RWPE1 (cell line): ENCODE measurements around the gene ARHGEF28.

Source experiments
- CTCF ChIA-PET: fragments of 350-600 bp; sonication (Branson Sonifier 250); formaldehyde crosslinking; extraction: SDS; loops from one replicate; lab custom pipeline; 2021; lab: Yijun Ruan, JAX
- POLR2A ChIA-PET: fragments of 400-600 bp; formaldehyde crosslinking; extraction: SDS; loops from one replicate; lab custom pipeline; 2020; ENCODE audit warnings: antibody characterized with exemption; ENCODE audit not compliant: low non-redundant PET; lab: Yijun Ruan, JAX
- DNase-seq: peaks from one replicate; pipeline ENCODE4 v3.0.0; 2012; ENCODE audit warnings: low spot score
- H3K27ac ChIP-seq: fragments of 450-650 bp; 2 replicates; pipeline ENCODE4 v1.5.1; 2017
- CTCF ChIP-seq: fragments of 450-650 bp; conservative IDR thresholded peaks from 2 replicates; pipeline ENCODE4 v1.5.1; 2017; ENCODE audit warnings: low read depth, mild to moderate bottlenecking

The ARHGEF28 gene

DNA sequence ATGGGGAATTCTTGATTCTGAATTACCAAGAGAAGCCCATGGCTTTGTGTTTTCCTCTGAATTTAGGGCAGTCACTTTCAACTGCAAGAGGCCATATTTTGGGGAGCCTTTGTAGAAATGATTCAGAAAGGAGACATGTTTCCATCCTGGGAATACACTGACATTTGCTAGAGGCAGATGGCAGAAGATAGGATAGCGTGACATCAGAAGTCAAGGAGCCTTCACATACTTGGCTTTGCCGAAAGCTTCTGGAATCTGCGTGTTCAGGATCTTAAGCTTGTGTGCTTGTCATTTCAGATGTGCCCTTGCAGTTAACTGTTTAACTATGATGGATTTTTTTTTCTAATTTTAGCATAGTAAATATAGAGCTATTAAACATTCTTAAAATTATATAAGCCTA, 296.2 kb downstream of the ARHGEF28 start:
- no peak for DNase-seq
- TF ChIP-seq CTCF = no peak
- no peak overlapping the region for H3K27ac ChIP-seq
- ChIA-PET CTCF (interaction anchor here (0.6 kb wide), 1 partner anchor 931 kb away, joined by 3 read pairs; no protein-coding TSS in a partner anchor), POLR2A (no interaction called here)

DNA sequence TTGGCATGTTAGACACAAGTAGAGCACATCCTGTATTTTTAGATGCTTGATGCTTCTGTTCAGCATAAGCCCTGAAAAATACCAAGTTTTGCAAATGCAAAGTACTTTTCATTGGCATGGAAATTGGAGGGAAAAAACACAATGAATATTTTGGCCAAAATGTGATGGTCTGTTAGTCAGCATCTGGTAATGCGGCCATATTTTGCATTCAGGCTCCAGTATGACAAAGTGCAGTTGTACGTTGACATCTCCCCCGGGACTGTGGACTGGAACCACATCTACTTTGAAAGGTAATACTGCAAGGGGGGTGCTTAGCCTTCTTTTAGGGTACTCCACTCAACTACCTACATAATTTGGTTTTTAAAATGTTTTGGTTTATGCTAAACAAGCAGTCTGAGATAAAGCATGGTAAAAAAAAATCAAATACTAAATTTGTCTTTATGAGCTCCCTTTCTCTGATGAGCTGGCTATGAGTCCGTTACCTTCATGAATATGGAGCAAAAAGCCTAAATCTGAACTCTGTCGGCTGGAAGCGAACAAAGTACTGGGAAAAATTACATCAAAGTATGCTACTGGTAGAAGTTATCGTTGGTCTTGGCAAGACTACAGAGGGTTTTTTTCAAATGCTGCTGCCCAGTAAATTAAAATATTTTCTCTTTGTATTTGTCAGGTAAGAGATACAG, 297.0 kb downstream of the ARHGEF28 start:
- ChIA-PET POLR2A (no interaction called here), CTCF (interaction anchor here (0.7 kb wide), 1 partner anchor 587 kb away, joined by 3 read pairs; no protein-coding TSS in a partner anchor)
- no peak for DNase-seq
- no peak for TF ChIP-seq CTCF
- no peak overlapping the region for H3K27ac ChIP-seq

DNA sequence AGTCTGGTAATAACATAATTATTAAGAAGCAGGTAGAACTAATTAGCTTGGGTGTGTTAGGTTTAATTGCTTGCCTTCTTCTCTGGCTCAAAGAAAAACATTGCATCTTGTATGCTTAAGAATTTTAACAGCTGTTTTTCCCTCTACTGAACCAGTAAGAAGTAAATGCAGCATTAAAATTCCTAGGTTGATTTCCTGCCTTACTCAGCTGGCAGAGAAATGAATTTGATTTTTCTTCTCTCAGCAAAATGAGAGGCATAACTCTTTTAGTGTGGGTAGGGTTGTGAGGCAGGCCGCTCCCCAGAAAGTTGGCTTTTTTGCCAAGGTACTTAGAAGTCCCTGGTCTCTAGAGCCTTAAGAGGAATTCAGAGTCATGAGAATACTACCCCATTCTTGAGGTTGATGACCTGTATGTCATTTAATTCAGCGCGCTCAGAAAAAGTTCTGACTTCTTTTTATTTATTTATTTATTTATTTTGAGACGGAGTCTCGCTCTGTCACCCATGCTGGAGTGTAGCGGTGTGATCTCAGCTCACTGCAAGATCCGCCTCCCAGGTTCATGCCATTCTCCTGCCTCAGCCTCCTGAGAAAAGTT, 302.6 kb downstream of the ARHGEF28 start:
- CTCF ChIA-PET = interaction anchor here (0.6 to 1.1 kb wide), 2 partner anchors 26 to 708 kb away, joined by 3 read pairs; no protein-coding TSS in a partner anchor
- no peak overlapping the region for H3K27ac ChIP-seq

GRCh38 chr5:73935719-73936118, 309.7 kb downstream of the ARHGEF28 start:
- H3K27ac ChIP-seq = no peak overlapping the region
- CTCF ChIA-PET = no interaction called here
- DNase-seq = no peak
- POLR2A ChIA-PET = no interaction called here
- TF ChIP-seq CTCF = no peak

More for the DNA sequence above, 302.6 kb downstream of the ARHGEF28 start:
- POLR2A ChIA-PET = no interaction called here
- no peak for DNase-seq
- no peak for TF ChIP-seq CTCF

- TF ChIP-seq CTCF = no peak
- DNase-seq = peak; percentile 95
- ChIA-PET POLR2A (interaction anchor here (0.6 kb wide), 1 partner anchor 19 kb away, joined by 3 read pairs; no protein-coding TSS in a partner anchor), CTCF (interaction anchor here (0.6 to 1.1 kb wide), 5 partner anchors 32 to 711 kb away, joined by 3 read pairs; partner anchors contain the start of gene ENC1)
- peak overlapping the region; percentile 64; the same call in 1 of the 2 replicates for H3K27ac ChIP-seq
Measured at GRCh38 chr5:73938280-73938937, 312.4 kb downstream of the ARHGEF28 start.

DNA sequence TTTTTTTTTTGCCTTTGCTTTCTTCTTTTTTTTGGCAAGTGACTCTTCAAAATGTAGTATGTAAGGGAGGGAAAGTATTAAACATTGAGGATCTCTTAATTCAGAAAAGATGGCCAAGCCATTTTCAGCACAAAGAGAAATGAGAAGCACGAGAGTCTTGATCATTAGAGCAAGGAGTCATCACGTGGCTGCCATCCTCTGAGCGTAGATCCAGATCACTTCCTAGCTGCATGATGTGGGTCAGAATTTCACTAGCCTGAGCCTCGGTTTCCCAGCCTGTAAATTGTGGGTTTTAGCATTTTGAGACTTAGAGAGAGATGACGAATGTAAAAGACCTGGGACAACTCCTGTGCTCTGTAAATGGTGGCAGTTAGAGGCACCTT, 312.9 kb downstream of the ARHGEF28 start:
- CTCF ChIA-PET = interaction anchor here (0.6 to 1.1 kb wide), 5 partner anchors 32 to 710 kb away, joined by 3 read pairs; partner anchors contain the start of gene ENC1
- H3K27ac ChIP-seq = peak overlapping the region; percentile 60
- POLR2A ChIA-PET = no interaction called here

More for the DNA sequence above, 312.9 kb downstream of the ARHGEF28 start:
- DNase-seq = no peak
- no peak for TF ChIP-seq CTCF
